A549 (cell line): ENCODE data around the gene FMNL3. TPM values are rescaled to one million over a fixed set of nuclear protein-coding genes. Genes with fewer than 3 reads are reported as not detected.

Source experiments
- ATAC-seq, 2 experiments: fragments of 200-7000 bp in 1 of 2; fragments of >200 bp in 1 of 2; cut with Nextera tagmentation in 1 of 2; cut with Tn5 transposase in 1 of 2; 3 replicates each; pipeline versions ENCODE4 v1.8.0 to v1.9.1; 2018 to 2020; ENCODE audit warnings: mild to moderate bottlenecking in 1 of 2, moderate library complexity in 1 of 2
- CTCF ChIA-PET: fragments of 300-600 bp; sonication (Branson Sonifier 250); formaldehyde crosslinking; extraction: SDS; loops from one replicate; lab custom pipeline; 2021; ENCODE audit warnings: antibody characterized with exemption, inconsistent platforms; lab: Yijun Ruan, JAX
- POLR2A ChIA-PET: fragments of 350-600 bp; formaldehyde crosslinking; extraction: SDS; loops from one replicate; lab custom pipeline; 2021; ENCODE audit warnings: antibody characterized with exemption, inconsistent platforms; lab: Yijun Ruan, JAX
- DNase-seq, 2 experiments: peaks; one replicate each; pipeline versions ENCODE4 v3.0.0 to v3.0.0-alpha.2; 2011 to 2016; ENCODE audit warnings: low read depth in 1 of 2, low spot score in 1 of 2
- FAIRE-seq: peaks from 2 replicates; lab custom pipeline; 2011; peaks lifted over from hg19 to GRCh38; lab: Jason Lieb, UNC
- H3K27ac ChIP-seq, 2 experiments: fragments of >200 bp; sonication (Bioruptor Twin); formaldehyde crosslinking; 3 replicates each; pipeline ENCODE4 v1.5.1; 2016 to 2017
- H3K4me1 ChIP-seq: fragments of >200 bp; sonication (Bioruptor Twin); formaldehyde crosslinking; 3 replicates; pipeline ENCODE4 v1.6.1; 2016
- H3K4me2 ChIP-seq: fragments of >200 bp; sonication (Bioruptor Twin); formaldehyde crosslinking; 3 replicates; pipeline ENCODE4 v1.6.1; 2016
- H3K4me3 ChIP-seq: fragments of >200 bp; sonication (Bioruptor Twin); formaldehyde crosslinking; 3 replicates; pipeline ENCODE4 v1.5.1; 2016
- H3K9me3 ChIP-seq: fragments of >200 bp; sonication (Bioruptor Twin); formaldehyde crosslinking; 3 replicates; pipeline ENCODE4 v1.6.1; 2016
- CHD2 ChIP-seq: fragments of 150-350 bp; IDR thresholded peaks from 2 replicates; pipeline ENCODE4 v1.6.1; 2014; ENCODE audit warnings: low read length; ENCODE audit not compliant: partially characterized antibody
- EP300 ChIP-seq, 2 experiments: fragments of >200 bp; sonication (Bioruptor Twin); formaldehyde crosslinking; IDR thresholded peaks; 2 replicates in 1 of 2; 3 replicates in 1 of 2; pipeline ENCODE4 v1.6.1; 2016 to 2017
- FOSL2 ChIP-seq, 2 experiments: fragments of 450-650 bp in 1 of 2; fragments of >200 bp in 1 of 2; sonication (Bioruptor Twin) in 1 of 2; formaldehyde crosslinking; IDR thresholded peaks; 2 replicates each; pipeline versions ENCODE4 v1.5.0 to v1.6.1; 2016 to 2020; ENCODE audit warnings: mild to moderate bottlenecking in 1 of 2, moderate library complexity in 1 of 2
- FOXS1 ChIP-seq: fragments of 250-450 bp; sonication (Bioruptor Pico); IDR thresholded peaks from 2 replicates; pipeline ENCODE4 v1.5.0; 2020; ENCODE audit warnings: mild to moderate bottlenecking, moderate library complexity
- GATA3 ChIP-seq: IDR thresholded peaks from 2 replicates; pipeline ENCODE4 v1.6.1; 2012; ENCODE audit warnings: borderline replicate concordance
- HEYL ChIP-seq: fragments of 250-450 bp; sonication (Bioruptor Pico); IDR thresholded peaks from 2 replicates; pipeline ENCODE4 v1.8.0; 2021; ENCODE audit warnings: mild to moderate bottlenecking, moderate library complexity
- HMGXB4 ChIP-seq: fragments of 250-450 bp; sonication (Bioruptor Pico); IDR thresholded peaks from 2 replicates; pipeline ENCODE4 v1.5.0; 2021; ENCODE audit warnings: mild to moderate bottlenecking, moderate library complexity, borderline replicate concordance
- HOXA7 ChIP-seq: fragments of 250-450 bp; sonication (Bioruptor Pico); IDR thresholded peaks from 2 replicates; pipeline ENCODE4 v1.5.0; 2020; ENCODE audit warnings: mild to moderate bottlenecking, moderate library complexity
- JUN ChIP-seq, 2 experiments: fragments of >200 bp; sonication (Bioruptor Twin); formaldehyde crosslinking; IDR thresholded peaks; 2 replicates in 1 of 2; 3 replicates in 1 of 2; pipeline ENCODE4 v1.6.1; 2016 to 2017
- PBX3 ChIP-seq: IDR thresholded peaks from 2 replicates; pipeline ENCODE4 v1.6.1; 2012
- RARB ChIP-seq: fragments of 250-450 bp; sonication (Bioruptor Pico); IDR thresholded peaks from 2 replicates; pipeline ENCODE4 v1.8.0; 2021; ENCODE audit warnings: mild to moderate bottlenecking, moderate library complexity
- RCOR1 ChIP-seq: fragments of 150-350 bp; IDR thresholded peaks from 2 replicates; pipeline ENCODE4 v1.6.1; 2014; ENCODE audit warnings: antibody characterized with exemption, low read length, low read depth
- REST ChIP-seq: fragments of 200-600 bp; sonication (generic); IDR thresholded peaks from 2 replicates; pipeline ENCODE4 v1.6.1; 2016; ENCODE audit warnings: antibody characterized with exemption, mild to moderate bottlenecking, moderate library complexity
- RFX5 ChIP-seq: fragments of 450-650 bp; IDR thresholded peaks from 2 replicates; pipeline ENCODE4 v1.7.1; 2014; ENCODE audit warnings: antibody characterized with exemption, mild to moderate bottlenecking, moderate library complexity
- RNF2 ChIP-seq: fragments of 200-600 bp; sonication (generic); IDR thresholded peaks from 2 replicates; pipeline ENCODE4 v1.6.1; 2016; ENCODE audit warnings: low read depth, mild to moderate bottlenecking, antibody characterized with exemption, moderate library complexity, borderline replicate concordance
- SREBF2 ChIP-seq: fragments of 450-650 bp; IDR thresholded peaks from 2 replicates; pipeline ENCODE4 v1.6.1; 2014; ENCODE audit warnings: mild to moderate bottlenecking, moderate library complexity
- ZFP36 ChIP-seq: fragments of 450-650 bp; IDR thresholded peaks from 2 replicates; pipeline ENCODE4 v1.6.1; 2014; ENCODE audit warnings: borderline replicate concordance; ENCODE audit not compliant: partially characterized antibody
- ZNF302 ChIP-seq: fragments of 250-450 bp; sonication (Bioruptor Pico); IDR thresholded peaks from 2 replicates; pipeline ENCODE4 v1.9.0; 2021; ENCODE audit warnings: inconsistent platforms, mild to moderate bottlenecking, moderate library complexity
- WGBS: methylation state at CpG from one replicate; pipeline ENCODE4 v1.1.6; 2017; ENCODE audit errors: missing lambda C conversion rate; 5-methylcytosine and 5-hydroxymethylcytosine counted together
- polyA plus RNA-seq, 4 experiments: library from polyadenylated mRNA; depleted of rRNA in 3 of 4; stranded (reverse); fragments of >200 nt; fragmentation: RNase III in 1 of 4; extraction: RNeasy Plus Mini Kit Qiagen cat#74134 plus additional on column Dnase treatment in 1 of 4; gene quantifications; 2 replicates in 3 of 4; 3 replicates in 1 of 4; pipeline ENCODE4 v1.2.3, GENCODE V29; 2011 to 2017
- TF ChIP-seq, protein P1 (sequence below): fragments of 450-650 bp; IDR thresholded peaks from 2 replicates; pipeline ENCODE4 v1.6.1; 2014; ENCODE audit warnings: antibody characterized with exemption
- TF ChIP-seq, protein P2 (sequence below): fragments of 250-450 bp; sonication (Bioruptor Pico); IDR thresholded peaks from 2 replicates; pipeline ENCODE4 v1.5.0; 2020; ENCODE audit warnings: low read depth, mild to moderate bottlenecking, moderate library complexity
- TF ChIP-seq, protein P3 (sequence below): fragments of >200 bp; sonication (Bioruptor Twin); formaldehyde crosslinking; IDR thresholded peaks from 3 replicates; pipeline ENCODE4 v1.5.1; 2016

Gene FMNL3
- polyA plus RNA-seq, 2 of the 4 experiments (the other 2 are of a cell fraction): 1.7 TPM

GRCh38 chr12:49706351-49707127 lies 666 bp downstream of the FMNL3 start:
- 55% methylated on average over 31 of the region's 43 CpGs for WGBS
- H3K9me3 ChIP-seq: peaks cover 7% of the 10 kb centered on the region; the same call in 1 of the 3 replicates
- TF ChIP-seq FOXS1 (no peak), ZNF302 (CRISPR knock-in tag) (no peak), HMGXB4 (no peak), RFX5 (no peak), JUN (IDR thresholded peaks at IDR 0.05) (no peak), RARB (CRISPR knock-in tag) (no peak), REST (no peak), CHD2 (no peak), ZFP36 (no peak)
- TF ChIP-seq, protein P1, sequence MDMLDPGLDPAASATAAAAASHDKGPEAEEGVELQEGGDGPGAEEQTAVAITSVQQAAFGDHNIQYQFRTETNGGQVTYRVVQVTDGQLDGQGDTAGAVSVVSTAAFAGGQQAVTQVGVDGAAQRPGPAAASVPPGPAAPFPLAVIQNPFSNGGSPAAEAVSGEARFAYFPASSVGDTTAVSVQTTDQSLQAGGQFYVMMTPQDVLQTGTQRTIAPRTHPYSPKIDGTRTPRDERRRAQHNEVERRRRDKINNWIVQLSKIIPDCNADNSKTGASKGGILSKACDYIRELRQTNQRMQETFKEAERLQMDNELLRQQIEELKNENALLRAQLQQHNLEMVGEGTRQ: no peak
- TF ChIP-seq, protein P2, sequence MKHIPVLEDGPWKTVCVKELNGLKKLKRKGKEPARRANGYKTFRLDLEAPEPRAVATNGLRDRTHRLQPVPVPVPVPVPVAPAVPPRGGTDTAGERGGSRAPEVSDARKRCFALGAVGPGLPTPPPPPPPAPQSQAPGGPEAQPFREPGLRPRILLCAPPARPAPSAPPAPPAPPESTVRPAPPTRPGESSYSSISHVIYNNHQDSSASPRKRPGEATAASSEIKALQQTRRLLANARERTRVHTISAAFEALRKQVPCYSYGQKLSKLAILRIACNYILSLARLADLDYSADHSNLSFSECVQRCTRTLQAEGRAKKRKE (CRISPR knock-in tag): no peak
- TF ChIP-seq, all 56 proteins: peak for 0
- DNase-seq (no peak), FAIRE-seq (no peak), ATAC-seq (peak; percentile 22 to 46; a peak in 5 of 6 replicates)
- H3K4me3 ChIP-seq: peak overlapping the region; percentile 52
- H3K4me2 ChIP-seq: peak overlapping the region; percentile 79
- H3K4me1 ChIP-seq: 0 out of 3 replicates have a peak, but pooled peaks cover 3% of the 10 kb centered on the region
- POLR2A ChIA-PET: interaction anchor here (1.0 to 1.2 kb wide), 2 partner anchors 35 kb away, joined by 6 to 7 read pairs; partner anchors contain the start of gene TMBIM6
- H3K27ac ChIP-seq: peak overlapping the region; percentile 58 to 93
- CTCF ChIA-PET: interaction anchor here (0.6 to 18.6 kb wide), 8 partner anchors 10 to 64 kb away, joined by 3 to 260 read pairs (median 3); no protein-coding TSS in a partner anchor

GRCh38 chr12:49705479-49706134 lies 1.6 kb downstream of the FMNL3 start:
- Histone ChIP-seq H3K4me1 (0 out of 3 replicates have a peak, but pooled peaks cover 3% of the 10 kb centered on the region), H3K4me3 (no peak overlapping the region), H3K4me2 (no peak overlapping the region), H3K9me3 (peaks cover 7% of the 10 kb centered on the region; the same call in 1 of the 3 replicates), H3K27ac (no peak overlapping the region)
- WGBS: 87% methylated on average over 10 of the region's 10 CpGs
- DNase-seq (no peak), FAIRE-seq (no peak), ATAC-seq (no peak)
- CTCF ChIA-PET: interaction anchor here (0.6 to 18.6 kb wide), 6 partner anchors 9 to 97 kb away, joined by 3 to 260 read pairs (median 6); no protein-coding TSS in a partner anchor
- POLR2A ChIA-PET: interaction anchor here (0.9 kb wide), 1 partner anchor 35 kb away, joined by 4 read pairs; no protein-coding TSS in a partner anchor
- no peak for TF ChIP-seq HEYL (CRISPR knock-in tag)
- TF ChIP-seq SREBF2: no peak
- TF ChIP-seq, protein P3, sequence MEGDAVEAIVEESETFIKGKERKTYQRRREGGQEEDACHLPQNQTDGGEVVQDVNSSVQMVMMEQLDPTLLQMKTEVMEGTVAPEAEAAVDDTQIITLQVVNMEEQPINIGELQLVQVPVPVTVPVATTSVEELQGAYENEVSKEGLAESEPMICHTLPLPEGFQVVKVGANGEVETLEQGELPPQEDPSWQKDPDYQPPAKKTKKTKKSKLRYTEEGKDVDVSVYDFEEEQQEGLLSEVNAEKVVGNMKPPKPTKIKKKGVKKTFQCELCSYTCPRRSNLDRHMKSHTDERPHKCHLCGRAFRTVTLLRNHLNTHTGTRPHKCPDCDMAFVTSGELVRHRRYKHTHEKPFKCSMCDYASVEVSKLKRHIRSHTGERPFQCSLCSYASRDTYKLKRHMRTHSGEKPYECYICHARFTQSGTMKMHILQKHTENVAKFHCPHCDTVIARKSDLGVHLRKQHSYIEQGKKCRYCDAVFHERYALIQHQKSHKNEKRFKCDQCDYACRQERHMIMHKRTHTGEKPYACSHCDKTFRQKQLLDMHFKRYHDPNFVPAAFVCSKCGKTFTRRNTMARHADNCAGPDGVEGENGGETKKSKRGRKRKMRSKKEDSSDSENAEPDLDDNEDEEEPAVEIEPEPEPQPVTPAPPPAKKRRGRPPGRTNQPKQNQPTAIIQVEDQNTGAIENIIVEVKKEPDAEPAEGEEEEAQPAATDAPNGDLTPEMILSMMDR: no peak
- no peak for TF ChIP-seq FOSL2 (IDR thresholded peaks at IDR 0.05)
- no peak for TF ChIP-seq FOSL2 (CRISPR knock-in tag; IDR thresholded peaks at IDR 0.05)
- TF ChIP-seq, protein P2 (CRISPR knock-in tag): no peak
- TF ChIP-seq ZFP36: no peak
- TF ChIP-seq EP300 (IDR thresholded peaks at IDR 0.05): no peak
- no peak for TF ChIP-seq GATA3
- no peak for TF ChIP-seq PBX3
- TF ChIP-seq HOXA7: no peak
- no peak for TF ChIP-seq RNF2
- no peak for TF ChIP-seq RCOR1
- no peak for TF ChIP-seq RARB (CRISPR knock-in tag)
